ENCODE data around the gene ATP6V0B.

ATP6V0B gene

GRCh38 chr1:43944860-43945259 lies 29.9 kb upstream of the ATP6V0B start:
- H3K9ac ChIP-seq = no peak overlapping the region
- no peaks in the 10 kb centered on the region for H3K27me3 ChIP-seq (ENCODE audit: insufficient read depth, low read depth)
- H3K36me3 ChIP-seq (ENCODE audit: insufficient read depth) = no peaks in the 10 kb centered on the region
- peak overlapping the region; percentile 88; the same call in 1 of the 2 replicates for H3K4me2 ChIP-seq
- no peak for TF ChIP-seq CTCF (conservative IDR thresholded peaks at IDR 0.05; ENCODE audit: low read depth, low read length)
- peaks cover 12% of the 10 kb centered on the region for H3K79me2 ChIP-seq (ENCODE audit: insufficient read depth, low read depth)
- H2AFZ ChIP-seq (ENCODE audit: low read depth) = no peak overlapping the region
- no peaks in the 10 kb centered on the region for H4K20me1 ChIP-seq (ENCODE audit: insufficient read depth)
- no peak overlapping the region for H3K4me3 ChIP-seq (IDR thresholded peaks at IDR 0.05; ENCODE audit: insufficient read depth, low read depth, low read length)
- H3K27ac ChIP-seq = no peak overlapping the region
- peaks cover 22% of the 10 kb centered on the region for H3K4me1 ChIP-seq (ENCODE audit: low read depth, poor library complexity, severe bottlenecking)

- Histone ChIP-seq H3K79me2 (ENCODE audit: insufficient read depth, low read depth) (peaks cover 12% of the 10 kb centered on the region), H3K36me3 (ENCODE audit: insufficient read depth) (no peaks in the 10 kb centered on the region), H4K20me1 (ENCODE audit: insufficient read depth) (no peaks in the 10 kb centered on the region), H3K9ac (peak overlapping the region; percentile 99), H3K27ac (peak overlapping the region; percentile 96; the same call in 1 of the 2 replicates), H3K27me3 (ENCODE audit: insufficient read depth, low read depth) (no peaks in the 10 kb centered on the region), H3K4me1 (ENCODE audit: low read depth, poor library complexity, severe bottlenecking) (peaks cover 22% of the 10 kb centered on the region), H3K4me3 (IDR thresholded peaks at IDR 0.05; ENCODE audit: insufficient read depth, low read depth, low read length) (peak overlapping the region; percentile 72), H2AFZ (ENCODE audit: low read depth) (peak overlapping the region; percentile 85), H3K4me2 (peak overlapping the region; percentile 88)
- TF ChIP-seq CTCF (conservative IDR thresholded peaks at IDR 0.05; ENCODE audit: low read depth, low read length) = no peak
Observed at GRCh38 chr1:43945674-43946235, 29.0 kb upstream of the ATP6V0B start.

- Histone ChIP-seq H3K9ac (peak within 1 kb of the TSS; percentile 99), H3K36me3 (ENCODE audit: insufficient read depth) (no peaks in the 10 kb centered on the region), H4K20me1 (ENCODE audit: insufficient read depth) (no peaks in the 10 kb centered on the region), H3K27ac (peak within 1 kb of the TSS; percentile 96), H3K27me3 (ENCODE audit: insufficient read depth, low read depth) (no peaks in the 10 kb centered on the region), H3K4me1 (ENCODE audit: low read depth, poor library complexity, severe bottlenecking) (peaks cover 22% of the 10 kb centered on the region), H2AFZ (ENCODE audit: low read depth) (peak within 1 kb of the TSS; percentile 85), H3K4me2 (peak within 1 kb of the TSS; percentile 98), H3K79me2 (ENCODE audit: insufficient read depth, low read depth) (peaks cover 12% of the 10 kb centered on the region), H3K4me3 (IDR thresholded peaks at IDR 0.05; ENCODE audit: insufficient read depth, low read depth, low read length) (peak within 1 kb of the TSS; percentile 75)
- TF ChIP-seq CTCF (conservative IDR thresholded peaks at IDR 0.05; ENCODE audit: low read depth, low read length) = peak; percentile 74
Observed at GRCh38 chr1:43946236-43947060, 28.3 kb upstream of the ATP6V0B start, which contains the start of gene IPO13. Gene IPO13 (plus strand): TSS chr1:43946950. CDS start chr1:43947601, 651 bp downstream.

GRCh38 chr1:43947061-43947873 lies 27.5 kb upstream of the ATP6V0B start:
- H3K27me3 ChIP-seq (ENCODE audit: insufficient read depth, low read depth) = no peaks in the 10 kb centered on the region
- peaks cover 22% of the 10 kb centered on the region for H3K4me1 ChIP-seq (ENCODE audit: low read depth, poor library complexity, severe bottlenecking)
- H3K27ac ChIP-seq = peak overlapping the region; percentile 96
- H3K4me3 ChIP-seq (IDR thresholded peaks at IDR 0.05; ENCODE audit: insufficient read depth, low read depth, low read length) = peak overlapping the region; percentile 75
- H3K36me3 ChIP-seq (ENCODE audit: insufficient read depth) = no peaks in the 10 kb centered on the region
- H2AFZ ChIP-seq (ENCODE audit: low read depth) = peak overlapping the region; percentile 85
- TF ChIP-seq CTCF (conservative IDR thresholded peaks at IDR 0.05; ENCODE audit: low read depth, low read length) = no peak
- peak overlapping the region; percentile 99 for H3K9ac ChIP-seq
- peaks cover 12% of the 10 kb centered on the region for H3K79me2 ChIP-seq (ENCODE audit: insufficient read depth, low read depth)
- peak overlapping the region; percentile 98 for H3K4me2 ChIP-seq
- no peaks in the 10 kb centered on the region for H4K20me1 ChIP-seq (ENCODE audit: insufficient read depth)
